A549 (cell line): Measurements from ENCODE around the gene LRRIQ4. TPM values are rescaled to one million over a fixed set of nuclear protein-coding genes. Genes with fewer than 3 reads are reported as not detected.

Experiments used
- ATAC-seq, 2 experiments: fragments of 200-7000 bp in 1 of 2; fragments of >200 bp in 1 of 2; cut with Nextera tagmentation in 1 of 2; cut with Tn5 transposase in 1 of 2; 3 replicates each; pipeline versions ENCODE4 v1.8.0 to v1.9.1; 2018 to 2020; ENCODE audit warnings: mild to moderate bottlenecking in 1 of 2, moderate library complexity in 1 of 2
- CTCF ChIA-PET: fragments of 300-600 bp; sonication (Branson Sonifier 250); formaldehyde crosslinking; extraction: SDS; loops from one replicate; lab custom pipeline; 2021; ENCODE audit warnings: antibody characterized with exemption, inconsistent platforms; lab: Yijun Ruan, JAX
- POLR2A ChIA-PET: fragments of 350-600 bp; formaldehyde crosslinking; extraction: SDS; loops from one replicate; lab custom pipeline; 2021; ENCODE audit warnings: antibody characterized with exemption, inconsistent platforms; lab: Yijun Ruan, JAX
- DNase-seq, 2 experiments: peaks; one replicate each; pipeline versions ENCODE4 v3.0.0 to v3.0.0-alpha.2; 2011 to 2016; ENCODE audit warnings: low read depth in 1 of 2, low spot score in 1 of 2
- FAIRE-seq: peaks from 2 replicates; lab custom pipeline; 2011; peaks lifted over from hg19 to GRCh38; lab: Jason Lieb, UNC
- H3K27ac ChIP-seq, 2 experiments: fragments of >200 bp; sonication (Bioruptor Twin); formaldehyde crosslinking; 3 replicates each; pipeline ENCODE4 v1.5.1; 2016 to 2017
- H3K4me1 ChIP-seq: fragments of >200 bp; sonication (Bioruptor Twin); formaldehyde crosslinking; 3 replicates; pipeline ENCODE4 v1.6.1; 2016
- H3K4me2 ChIP-seq: fragments of >200 bp; sonication (Bioruptor Twin); formaldehyde crosslinking; 3 replicates; pipeline ENCODE4 v1.6.1; 2016
- H3K4me3 ChIP-seq: fragments of >200 bp; sonication (Bioruptor Twin); formaldehyde crosslinking; 3 replicates; pipeline ENCODE4 v1.5.1; 2016
- H3K9me3 ChIP-seq: fragments of >200 bp; sonication (Bioruptor Twin); formaldehyde crosslinking; 3 replicates; pipeline ENCODE4 v1.6.1; 2016
- ATOH8 ChIP-seq: fragments of 250-450 bp; sonication (Bioruptor Pico); IDR thresholded peaks from 2 replicates; pipeline ENCODE4 v1.5.0; 2020; ENCODE audit warnings: low read depth, mild to moderate bottlenecking, moderate library complexity
- CBX2 ChIP-seq: fragments of 200-600 bp; sonication (generic); IDR thresholded peaks from 2 replicates; pipeline ENCODE4 v1.6.1; 2016; ENCODE audit warnings: low read depth, mild to moderate bottlenecking, borderline replicate concordance
- CEBPB ChIP-seq, 2 experiments: fragments of >200 bp in 1 of 2; sonication (Bioruptor Twin) in 1 of 2; formaldehyde crosslinking in 1 of 2; IDR thresholded peaks; 2 replicates each; pipeline ENCODE4 v1.6.1; 2012 to 2016
- CHD2 ChIP-seq: fragments of 150-350 bp; IDR thresholded peaks from 2 replicates; pipeline ENCODE4 v1.6.1; 2014; ENCODE audit warnings: low read length; ENCODE audit not compliant: partially characterized antibody
- EHMT2 ChIP-seq: fragments of 200-600 bp; sonication (generic); IDR thresholded peaks from 2 replicates; pipeline ENCODE4 v1.6.1; 2016; ENCODE audit warnings: antibody characterized with exemption, low read depth, mild to moderate bottlenecking, moderate library complexity
- ELK1 ChIP-seq: fragments of 150-350 bp; IDR thresholded peaks from 2 replicates; pipeline ENCODE4 v1.6.1; 2014; ENCODE audit warnings: low read depth, mild to moderate bottlenecking, low read length
- EP300 ChIP-seq, 2 experiments: fragments of >200 bp; sonication (Bioruptor Twin); formaldehyde crosslinking; IDR thresholded peaks; 2 replicates in 1 of 2; 3 replicates in 1 of 2; pipeline ENCODE4 v1.6.1; 2016 to 2017
- FOSL2 ChIP-seq, 2 experiments: fragments of 450-650 bp in 1 of 2; fragments of >200 bp in 1 of 2; sonication (Bioruptor Twin) in 1 of 2; formaldehyde crosslinking; IDR thresholded peaks; 2 replicates each; pipeline versions ENCODE4 v1.5.0 to v1.6.1; 2016 to 2020; ENCODE audit warnings: mild to moderate bottlenecking in 1 of 2, moderate library complexity in 1 of 2
- FOXS1 ChIP-seq: fragments of 250-450 bp; sonication (Bioruptor Pico); IDR thresholded peaks from 2 replicates; pipeline ENCODE4 v1.5.0; 2020; ENCODE audit warnings: mild to moderate bottlenecking, moderate library complexity
- HOXB13 ChIP-seq: fragments of 250-450 bp; sonication (Bioruptor Pico); IDR thresholded peaks from 2 replicates; pipeline ENCODE4 v1.5.0; 2020; ENCODE audit warnings: low read depth, mild to moderate bottlenecking, moderate library complexity
- JUNB ChIP-seq: fragments of >200 bp; sonication (Bioruptor Twin); formaldehyde crosslinking; IDR thresholded peaks from 2 replicates; pipeline ENCODE4 v1.6.1; 2016
- KDM5A ChIP-seq: fragments of 200-600 bp; sonication (generic); IDR thresholded peaks from 2 replicates; pipeline ENCODE4 v1.6.1; 2016; ENCODE audit warnings: antibody characterized with exemption, mild to moderate bottlenecking
- NFE2L2 ChIP-seq: fragments of 150-350 bp; conservative IDR thresholded peaks from 2 replicates; pipeline ENCODE4 v1.6.1; 2014; ENCODE audit warnings: low read length
- NR3C1 ChIP-seq: fragments of >200 bp; sonication (Bioruptor Twin); formaldehyde crosslinking; IDR thresholded peaks from 3 replicates; pipeline ENCODE4 v1.6.1; 2017
- POLR2AphosphoS2 ChIP-seq: conservative IDR thresholded peaks from 2 replicates; pipeline ENCODE4 v1.6.1; 2012; ENCODE audit warnings: low read length, improper control_type of control experiment, inconsistent platforms
- RCOR1 ChIP-seq: fragments of 150-350 bp; IDR thresholded peaks from 2 replicates; pipeline ENCODE4 v1.6.1; 2014; ENCODE audit warnings: antibody characterized with exemption, low read length, low read depth
- REST ChIP-seq: fragments of 200-600 bp; sonication (generic); IDR thresholded peaks from 2 replicates; pipeline ENCODE4 v1.6.1; 2016; ENCODE audit warnings: antibody characterized with exemption, mild to moderate bottlenecking, moderate library complexity
- TFCP2L1 ChIP-seq: fragments of 250-450 bp; sonication (Bioruptor Pico); IDR thresholded peaks from 2 replicates; pipeline ENCODE4 v1.5.0; 2021; ENCODE audit warnings: mild to moderate bottlenecking
- USF2 ChIP-seq: fragments of 450-650 bp; IDR thresholded peaks from 2 replicates; pipeline ENCODE4 v1.6.1; 2014; ENCODE audit warnings: antibody characterized with exemption
- ZFP36 ChIP-seq: fragments of 450-650 bp; IDR thresholded peaks from 2 replicates; pipeline ENCODE4 v1.6.1; 2014; ENCODE audit warnings: borderline replicate concordance; ENCODE audit not compliant: partially characterized antibody
- WGBS: methylation state at CpG from one replicate; pipeline ENCODE4 v1.1.6; 2017; ENCODE audit errors: missing lambda C conversion rate; 5-methylcytosine and 5-hydroxymethylcytosine counted together
- polyA plus RNA-seq, 4 experiments: library from polyadenylated mRNA; depleted of rRNA in 3 of 4; stranded (reverse); fragments of >200 nt; fragmentation: RNase III in 1 of 4; extraction: RNeasy Plus Mini Kit Qiagen cat#74134 plus additional on column Dnase treatment in 1 of 4; gene quantifications; 2 replicates in 3 of 4; 3 replicates in 1 of 4; pipeline ENCODE4 v1.2.3, GENCODE V29; 2011 to 2017
- TF ChIP-seq, protein P1 (sequence below): fragments of >200 bp; sonication (Bioruptor Twin); formaldehyde crosslinking; IDR thresholded peaks from 3 replicates; pipeline ENCODE4 v1.6.1; 2016

The LRRIQ4 gene
- polyA plus RNA-seq, 2 of the 4 experiments (the other 2 are of a cell fraction): not detected

GRCh38 chr3:169836942-169837275, 24.2 kb downstream of the LRRIQ4 start (continued):
- TF ChIP-seq NFE2L2 (no peak), POLR2AphosphoS2 (no peak)

DNA sequence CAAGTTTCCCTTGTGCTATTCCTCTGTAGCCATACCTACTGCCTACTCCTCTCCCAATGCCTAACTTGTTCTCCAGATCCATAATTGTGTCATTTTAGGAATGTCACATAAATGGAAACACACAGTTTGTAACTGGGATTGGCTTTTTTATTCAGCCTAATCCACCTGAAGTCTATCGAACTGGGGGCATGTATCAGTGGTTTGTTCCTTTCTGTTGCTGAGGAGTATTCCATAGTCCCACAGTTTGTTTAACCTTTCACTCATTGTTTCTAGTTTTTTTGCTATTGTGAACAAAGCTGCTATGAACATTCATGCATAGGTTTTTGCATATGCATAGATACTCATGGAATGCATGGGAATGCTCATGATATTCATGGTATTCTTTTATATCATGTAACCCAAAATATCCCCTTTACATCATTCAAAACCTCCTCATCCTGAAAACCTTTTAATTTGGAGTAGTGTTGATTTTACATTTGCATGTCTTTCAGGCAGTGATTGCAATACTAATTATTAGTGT, 25.9 kb downstream of the LRRIQ4 start:
- Histone ChIP-seq H3K27ac (no peak overlapping the region), H3K4me1 (no peaks in the 10 kb centered on the region), H3K4me3 (no peak overlapping the region), H3K4me2 (no peak overlapping the region), H3K9me3 (no peaks in the 10 kb centered on the region)
- FAIRE-seq (peak; percentile 13), DNase-seq (no peak), ATAC-seq (no peak)
- ChIA-PET POLR2A (no interaction called here), CTCF (no interaction called here)
- TF ChIP-seq USF2 (no peak), RCOR1 (no peak), KDM5A (no peak), NR3C1 (no peak), JUNB (no peak), ELK1 (no peak), CEBPB (IDR thresholded peaks at IDR 0.05) (no peak)
- 46% methylated on average over 1 of the region's 1 CpG for WGBS

- FAIRE-seq (no peak), DNase-seq (no peak), ATAC-seq (peak in 1 of 2 experiments; percentile 50; a peak in 1 of 6 replicates)
- CTCF ChIA-PET: interaction anchor here (1.9 kb wide), 1 partner anchor 21 kb away, joined by 8 read pairs; no protein-coding TSS in a partner anchor
- Histone ChIP-seq H3K4me3 (no peak overlapping the region), H3K9me3 (no peaks in the 10 kb centered on the region), H3K4me1 (no peaks in the 10 kb centered on the region), H3K4me2 (no peak overlapping the region), H3K27ac (no peak overlapping the region)
- 45% methylated on average over 4 of the region's 4 CpGs for WGBS
- TF ChIP-seq, protein P1, sequence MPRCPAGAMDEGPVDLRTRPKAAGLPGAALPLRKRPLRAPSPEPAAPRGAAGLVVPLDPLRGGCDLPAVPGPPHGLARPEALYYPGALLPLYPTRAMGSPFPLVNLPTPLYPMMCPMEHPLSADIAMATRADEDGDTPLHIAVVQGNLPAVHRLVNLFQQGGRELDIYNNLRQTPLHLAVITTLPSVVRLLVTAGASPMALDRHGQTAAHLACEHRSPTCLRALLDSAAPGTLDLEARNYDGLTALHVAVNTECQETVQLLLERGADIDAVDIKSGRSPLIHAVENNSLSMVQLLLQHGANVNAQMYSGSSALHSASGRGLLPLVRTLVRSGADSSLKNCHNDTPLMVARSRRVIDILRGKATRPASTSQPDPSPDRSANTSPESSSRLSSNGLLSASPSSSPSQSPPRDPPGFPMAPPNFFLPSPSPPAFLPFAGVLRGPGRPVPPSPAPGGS: no peak
- no peak for TF ChIP-seq TFCP2L1
- TF ChIP-seq REST: no peak
- no peak for TF ChIP-seq CHD2
- no peak for TF ChIP-seq HOXB13 (CRISPR knock-in tag)
- no peak for TF ChIP-seq EP300 (IDR thresholded peaks at IDR 0.05)
- no peak for TF ChIP-seq RCOR1
- no peak for TF ChIP-seq FOXS1
- TF ChIP-seq CBX2: no peak
- no peak for TF ChIP-seq EHMT2
- no peak for TF ChIP-seq NFE2L2
- no peak for TF ChIP-seq ZFP36
- TF ChIP-seq CEBPB (IDR thresholded peaks at IDR 0.05): no peak
- no peak for TF ChIP-seq FOSL2 (IDR thresholded peaks at IDR 0.05)
- no peak for TF ChIP-seq FOSL2 (CRISPR knock-in tag; IDR thresholded peaks at IDR 0.05)
- no peak for TF ChIP-seq ATOH8 (CRISPR knock-in tag)
- POLR2A ChIA-PET: no interaction called here
Observed at GRCh38 chr3:169841171-169841570, 28.5 kb downstream of the LRRIQ4 start.
